ENCODE measurements around the gene LCP2.

Gene LCP2

DNA sequence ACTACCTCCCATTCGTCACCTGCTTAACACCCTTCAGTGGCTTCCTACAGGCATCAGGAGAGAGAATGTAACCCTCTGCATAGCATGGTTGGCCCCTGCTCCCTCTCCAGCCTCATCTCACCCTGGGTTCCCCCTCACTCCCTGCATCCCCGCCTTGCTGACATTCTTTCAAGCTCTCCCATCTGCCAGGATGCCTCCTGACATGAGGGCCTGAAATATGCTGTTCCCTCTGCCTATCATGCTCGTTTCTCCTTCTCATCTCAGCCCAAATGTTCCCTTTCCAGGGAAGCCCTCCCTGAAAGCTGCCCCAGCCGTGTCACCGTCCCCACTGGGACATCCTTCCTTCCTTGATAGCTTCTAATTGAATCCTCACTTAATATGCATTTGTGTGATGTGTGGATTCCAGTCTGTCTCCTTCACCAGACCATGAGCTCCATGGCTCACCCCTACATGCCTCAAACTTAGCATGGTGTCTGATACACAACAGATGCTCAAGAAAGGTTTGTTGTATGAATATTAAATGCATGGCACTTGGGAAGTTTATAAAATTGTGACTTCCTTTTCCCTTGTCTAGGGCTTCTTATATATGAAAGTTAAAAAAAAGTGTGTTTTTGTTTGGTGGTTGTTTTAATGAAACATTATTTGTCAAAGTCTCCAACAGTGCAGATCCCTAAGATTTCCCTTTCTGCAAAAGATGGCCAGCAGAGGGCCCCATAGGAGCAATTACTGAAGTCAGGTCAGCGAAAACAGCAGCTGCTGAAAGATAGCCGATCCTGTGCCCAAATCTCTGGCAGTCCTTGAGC, 72.0 kb downstream of the LCP2 start:
- no peaks in the 10 kb centered on the region for H3K9me2 ChIP-seq (replicated peaks; ENCODE audit: low read depth, low read length)
- no peaks in the 10 kb centered on the region for H3K27me3 ChIP-seq (ENCODE audit: insufficient read depth, low read length, poor library complexity, severe bottlenecking)
- H4K20me1 ChIP-seq (ENCODE audit: insufficient read depth, low read length, poor library complexity, severe bottlenecking): no peaks in the 10 kb centered on the region
- H3K4me3 ChIP-seq (ENCODE audit: low read length, poor library complexity, severe bottlenecking): no peak overlapping the region
- H2AFZ ChIP-seq (ENCODE audit: low read length): no peak overlapping the region
- no peaks in the 10 kb centered on the region for H3F3A ChIP-seq (ENCODE audit: low read depth)
- no peaks in the 10 kb centered on the region for H3K9me3 ChIP-seq (ENCODE audit: insufficient read depth, low read depth, low read length)
- TF ChIP-seq EZH2phosphoT487 (IDR thresholded peaks at IDR 0.05; ENCODE audit: borderline replicate concordance): no peak
- TF ChIP-seq, protein P1, sequence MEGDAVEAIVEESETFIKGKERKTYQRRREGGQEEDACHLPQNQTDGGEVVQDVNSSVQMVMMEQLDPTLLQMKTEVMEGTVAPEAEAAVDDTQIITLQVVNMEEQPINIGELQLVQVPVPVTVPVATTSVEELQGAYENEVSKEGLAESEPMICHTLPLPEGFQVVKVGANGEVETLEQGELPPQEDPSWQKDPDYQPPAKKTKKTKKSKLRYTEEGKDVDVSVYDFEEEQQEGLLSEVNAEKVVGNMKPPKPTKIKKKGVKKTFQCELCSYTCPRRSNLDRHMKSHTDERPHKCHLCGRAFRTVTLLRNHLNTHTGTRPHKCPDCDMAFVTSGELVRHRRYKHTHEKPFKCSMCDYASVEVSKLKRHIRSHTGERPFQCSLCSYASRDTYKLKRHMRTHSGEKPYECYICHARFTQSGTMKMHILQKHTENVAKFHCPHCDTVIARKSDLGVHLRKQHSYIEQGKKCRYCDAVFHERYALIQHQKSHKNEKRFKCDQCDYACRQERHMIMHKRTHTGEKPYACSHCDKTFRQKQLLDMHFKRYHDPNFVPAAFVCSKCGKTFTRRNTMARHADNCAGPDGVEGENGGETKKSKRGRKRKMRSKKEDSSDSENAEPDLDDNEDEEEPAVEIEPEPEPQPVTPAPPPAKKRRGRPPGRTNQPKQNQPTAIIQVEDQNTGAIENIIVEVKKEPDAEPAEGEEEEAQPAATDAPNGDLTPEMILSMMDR (conservative IDR thresholded peaks at IDR 0.05; ENCODE audit: low read length): peak; percentile 67
- H3K36me3 ChIP-seq (ENCODE audit: insufficient read depth, low read length): no peaks in the 10 kb centered on the region
- H3K4me1 ChIP-seq (ENCODE audit: insufficient read depth, low read length, poor library complexity, severe bottlenecking): peaks cover 9% of the 10 kb centered on the region
- no peak overlapping the region for H3K9ac ChIP-seq (ENCODE audit: low read depth, low read length, poor library complexity, severe bottlenecking)
- H3K79me2 ChIP-seq (ENCODE audit: insufficient read depth, low read length): no peaks in the 10 kb centered on the region
- H3K4me2 ChIP-seq (ENCODE audit: low read depth, low read length, poor library complexity, severe bottlenecking): no peak overlapping the region

DNA sequence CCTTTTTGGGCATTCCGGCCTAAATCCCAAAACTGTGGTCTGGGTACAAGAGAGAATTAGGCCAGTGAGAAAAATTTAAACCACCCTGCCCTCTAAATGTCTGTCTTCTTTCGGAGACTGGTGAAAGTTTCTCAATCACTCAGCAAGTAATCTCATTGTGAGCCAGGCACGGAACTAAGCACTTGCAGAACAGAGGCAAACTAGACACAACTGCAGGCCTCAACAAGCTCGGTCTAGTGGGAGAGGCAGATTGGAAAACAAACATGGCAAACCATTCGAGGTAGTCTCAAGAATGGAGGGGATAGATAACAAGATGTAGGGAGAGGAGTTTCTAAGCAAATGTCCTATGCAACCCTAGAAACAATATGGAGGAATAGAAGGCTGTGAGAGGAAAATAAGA, 73.7 kb downstream of the LCP2 start:
- Histone ChIP-seq H3K79me2 (ENCODE audit: insufficient read depth, low read length) (no peaks in the 10 kb centered on the region), H3K9me3 (ENCODE audit: insufficient read depth, low read depth, low read length) (no peaks in the 10 kb centered on the region), H3K36me3 (ENCODE audit: insufficient read depth, low read length) (no peaks in the 10 kb centered on the region), H2AFZ (ENCODE audit: low read length) (no peak overlapping the region), H4K20me1 (ENCODE audit: insufficient read depth, low read length, poor library complexity, severe bottlenecking) (no peaks in the 10 kb centered on the region), H3K9me2 (replicated peaks; ENCODE audit: low read depth, low read length) (no peaks in the 10 kb centered on the region), H3F3A (ENCODE audit: low read depth) (0 out of 2 replicates have a peak, but pooled peaks cover 6% of the 10 kb centered on the region), H3K4me1 (ENCODE audit: insufficient read depth, low read length, poor library complexity, severe bottlenecking) (peaks cover 24% of the 10 kb centered on the region), H3K4me3 (ENCODE audit: low read length, poor library complexity, severe bottlenecking) (no peak overlapping the region), H3K27me3 (ENCODE audit: insufficient read depth, low read length, poor library complexity, severe bottlenecking) (no peaks in the 10 kb centered on the region), H3K9ac (ENCODE audit: low read depth, low read length, poor library complexity, severe bottlenecking) (no peak overlapping the region), H3K4me2 (ENCODE audit: low read depth, low read length, poor library complexity, severe bottlenecking) (no peak overlapping the region)
- TF ChIP-seq, protein P1 (conservative IDR thresholded peaks at IDR 0.05; ENCODE audit: low read length): no peak
- no peak for TF ChIP-seq EZH2phosphoT487 (IDR thresholded peaks at IDR 0.05; ENCODE audit: borderline replicate concordance)

DNA sequence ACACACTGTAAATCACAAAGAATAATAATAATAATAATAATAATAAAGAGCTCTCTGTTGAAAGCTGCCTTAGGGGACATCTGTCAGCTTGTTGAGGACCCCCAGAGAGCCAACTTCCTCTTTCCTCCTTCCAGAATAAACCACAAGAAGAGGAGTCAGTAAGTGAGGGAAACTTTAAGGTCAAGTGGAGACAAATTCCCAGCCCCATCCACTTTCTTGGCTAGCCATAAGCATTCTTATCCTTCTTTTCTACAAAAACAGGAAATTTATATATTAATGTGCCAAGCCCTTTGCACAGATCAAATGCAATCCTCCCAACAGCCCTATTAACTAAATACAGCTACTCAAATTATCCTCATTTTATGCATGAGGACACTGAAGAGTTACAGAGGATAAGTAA, 74.2 kb downstream of the LCP2 start:
- H3K4me3 ChIP-seq (ENCODE audit: low read length, poor library complexity, severe bottlenecking): no peak overlapping the region
- H3K4me1 ChIP-seq (ENCODE audit: insufficient read depth, low read length, poor library complexity, severe bottlenecking): peaks cover 29% of the 10 kb centered on the region
- H2AFZ ChIP-seq (ENCODE audit: low read length): no peak overlapping the region
- H3F3A ChIP-seq (ENCODE audit: low read depth): 0 out of 2 replicates have a peak, but pooled peaks cover 6% of the 10 kb centered on the region
- H3K4me2 ChIP-seq (ENCODE audit: low read depth, low read length, poor library complexity, severe bottlenecking): no peak overlapping the region
- TF ChIP-seq, protein P1 (conservative IDR thresholded peaks at IDR 0.05; ENCODE audit: low read length): no peak
- TF ChIP-seq EZH2phosphoT487 (IDR thresholded peaks at IDR 0.05; ENCODE audit: borderline replicate concordance): no peak
- H3K27me3 ChIP-seq (ENCODE audit: insufficient read depth, low read length, poor library complexity, severe bottlenecking): no peaks in the 10 kb centered on the region
- no peak overlapping the region for H3K9ac ChIP-seq (ENCODE audit: low read depth, low read length, poor library complexity, severe bottlenecking)
- H3K79me2 ChIP-seq (ENCODE audit: insufficient read depth, low read length): no peaks in the 10 kb centered on the region
- no peaks in the 10 kb centered on the region for H4K20me1 ChIP-seq (ENCODE audit: insufficient read depth, low read length, poor library complexity, severe bottlenecking)
- no peaks in the 10 kb centered on the region for H3K9me2 ChIP-seq (replicated peaks; ENCODE audit: low read depth, low read length)
- H3K9me3 ChIP-seq (ENCODE audit: insufficient read depth, low read depth, low read length): no peaks in the 10 kb centered on the region
- H3K36me3 ChIP-seq (ENCODE audit: insufficient read depth, low read length): no peaks in the 10 kb centered on the region

Measured in Loucy (cell line).